ENCODE data around the gene ACIN1. TPM values are rescaled to one million over a fixed set of nuclear protein-coding genes. Genes with fewer than 3 reads are reported as not detected.

The ACIN1 gene
- total RNA-seq, 1 experiment from 2014 or later = 179 TPM

DNA sequence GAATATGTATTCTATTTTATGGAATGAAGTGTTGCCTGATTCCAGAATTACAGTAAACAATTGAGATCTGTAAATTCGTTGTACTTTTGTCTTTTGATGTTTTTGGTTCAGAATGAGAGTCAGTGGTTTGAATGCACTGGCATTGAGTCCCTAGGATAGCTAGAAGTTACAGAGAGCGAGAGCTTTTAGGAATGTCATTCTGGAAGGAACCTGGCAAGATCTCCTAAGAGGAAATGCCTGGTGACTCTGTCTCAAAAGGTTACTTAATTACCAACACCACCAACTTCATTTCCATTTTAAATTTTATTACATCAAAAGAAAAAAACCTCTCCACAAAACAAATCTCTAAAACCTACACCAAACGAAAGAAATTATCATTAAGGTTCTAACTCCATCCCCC lies 30.1 kb upstream of the ACIN1 start (continued):
- TF ChIP-seq, protein P1, sequence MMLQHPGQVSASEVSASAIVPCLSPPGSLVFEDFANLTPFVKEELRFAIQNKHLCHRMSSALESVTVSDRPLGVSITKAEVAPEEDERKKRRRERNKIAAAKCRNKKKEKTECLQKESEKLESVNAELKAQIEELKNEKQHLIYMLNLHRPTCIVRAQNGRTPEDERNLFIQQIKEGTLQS (IDR thresholded peaks at IDR 0.05) = no peak
- TF ChIP-seq ZFX (IDR thresholded peaks at IDR 0.05) (no peak), EGR1 (IDR thresholded peaks at IDR 0.05; ENCODE audit: low read depth) (no peak), EZH2phosphoT487 (IDR thresholded peaks at IDR 0.05; ENCODE audit: borderline replicate concordance) (no peak)
- TF ChIP-seq, protein P2, sequence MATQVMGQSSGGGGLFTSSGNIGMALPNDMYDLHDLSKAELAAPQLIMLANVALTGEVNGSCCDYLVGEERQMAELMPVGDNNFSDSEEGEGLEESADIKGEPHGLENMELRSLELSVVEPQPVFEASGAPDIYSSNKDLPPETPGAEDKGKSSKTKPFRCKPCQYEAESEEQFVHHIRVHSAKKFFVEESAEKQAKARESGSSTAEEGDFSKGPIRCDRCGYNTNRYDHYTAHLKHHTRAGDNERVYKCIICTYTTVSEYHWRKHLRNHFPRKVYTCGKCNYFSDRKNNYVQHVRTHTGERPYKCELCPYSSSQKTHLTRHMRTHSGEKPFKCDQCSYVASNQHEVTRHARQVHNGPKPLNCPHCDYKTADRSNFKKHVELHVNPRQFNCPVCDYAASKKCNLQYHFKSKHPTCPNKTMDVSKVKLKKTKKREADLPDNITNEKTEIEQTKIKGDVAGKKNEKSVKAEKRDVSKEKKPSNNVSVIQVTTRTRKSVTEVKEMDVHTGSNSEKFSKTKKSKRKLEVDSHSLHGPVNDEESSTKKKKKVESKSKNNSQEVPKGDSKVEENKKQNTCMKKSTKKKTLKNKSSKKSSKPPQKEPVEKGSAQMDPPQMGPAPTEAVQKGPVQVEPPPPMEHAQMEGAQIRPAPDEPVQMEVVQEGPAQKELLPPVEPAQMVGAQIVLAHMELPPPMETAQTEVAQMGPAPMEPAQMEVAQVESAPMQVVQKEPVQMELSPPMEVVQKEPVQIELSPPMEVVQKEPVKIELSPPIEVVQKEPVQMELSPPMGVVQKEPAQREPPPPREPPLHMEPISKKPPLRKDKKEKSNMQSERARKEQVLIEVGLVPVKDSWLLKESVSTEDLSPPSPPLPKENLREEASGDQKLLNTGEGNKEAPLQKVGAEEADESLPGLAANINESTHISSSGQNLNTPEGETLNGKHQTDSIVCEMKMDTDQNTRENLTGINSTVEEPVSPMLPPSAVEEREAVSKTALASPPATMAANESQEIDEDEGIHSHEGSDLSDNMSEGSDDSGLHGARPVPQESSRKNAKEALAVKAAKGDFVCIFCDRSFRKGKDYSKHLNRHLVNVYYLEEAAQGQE (IDR thresholded peaks at IDR 0.05; ENCODE audit: low read depth) = no peak

DNA sequence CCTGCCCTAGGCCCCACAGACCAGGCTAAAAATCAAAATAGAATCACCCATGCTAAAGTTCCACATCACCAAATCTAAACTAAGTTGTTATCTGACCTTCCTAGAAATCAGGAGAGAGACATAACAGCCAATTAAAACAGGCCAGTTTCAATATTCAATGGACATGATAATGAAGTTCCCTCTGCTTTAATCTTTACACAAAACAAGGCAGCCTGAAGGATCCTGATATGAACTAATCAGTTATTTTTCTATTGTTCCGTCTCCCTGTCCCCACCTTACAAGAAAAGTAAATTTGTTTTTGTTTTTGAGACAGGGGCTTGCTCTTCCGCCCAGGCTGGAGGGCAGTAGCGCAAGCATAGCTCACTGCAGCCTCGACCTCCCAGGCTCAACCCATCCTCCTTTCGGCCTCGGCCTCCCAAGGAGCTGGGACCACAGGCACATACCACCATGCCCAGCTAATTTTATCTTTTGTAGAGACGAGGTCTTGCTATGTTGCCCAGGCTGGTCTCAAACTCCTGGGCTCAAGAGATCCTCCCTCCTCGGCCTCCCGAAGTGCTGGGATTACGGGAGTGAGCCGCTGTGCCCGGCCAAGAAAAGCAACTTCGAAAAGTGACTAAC lies 29.5 kb upstream of the ACIN1 start:
- POLR2A ChIA-PET = no interaction called here
- no TSS peak for BruUV-seq (replicated peaks)
- CTCF ChIA-PET = interaction anchor here (1.4 to 2.1 kb wide), 3 partner anchors 61 to 66 kb away, joined by 3 to 5 read pairs (median 4); no protein-coding TSS in a partner anchor

More for the DNA sequence above, 29.5 kb upstream of the ACIN1 start:
- Histone ChIP-seq H3K27me3 (ENCODE audit: insufficient read depth, low read length) (no peaks in the 10 kb centered on the region), H3K4me1 (ENCODE audit: control insufficient read depth in 1 of 2, insufficient read depth in 2 of 2, low read length in 2 of 2) (no peaks in the 10 kb centered on the region), H3K9me2 (ENCODE audit: insufficient read depth) (no peaks in the 10 kb centered on the region), H3K9me3 (ENCODE audit: control insufficient read depth in 1 of 2, insufficient read depth in 1 of 2, low read depth in 1 of 2, low read length in 2 of 2) (no peaks in the 10 kb centered on the region), H3K9ac (ENCODE audit: low read length) (no peak overlapping the region), H3K4me2 (ENCODE audit: low read length) (no peak overlapping the region), H3K79me2 (ENCODE audit: insufficient read depth, low read length) (no peaks in the 10 kb centered on the region), H2AFZ (ENCODE audit: low read depth, low read length, poor library complexity, severe bottlenecking) (no peak overlapping the region), H3K27ac (ENCODE audit: low read depth, low read length) (no peak overlapping the region), H3K4me3 (replicated peaks in 1 of 2; ENCODE audit: low read depth in 1 of 2, low read length in 2 of 2) (no peak overlapping the region), H3K36me3 (ENCODE audit: control insufficient read depth in 1 of 2, insufficient read depth in 2 of 2, low read length in 2 of 2) (no peaks in the 10 kb centered on the region), H4K20me1 (ENCODE audit: insufficient read depth) (no peaks in the 10 kb centered on the region)
- TF ChIP-seq ZNF274 (IDR thresholded peaks at IDR 0.05; ENCODE audit: low read depth, low read length) = no peak
- no peak for TF ChIP-seq YY1 (IDR thresholded peaks at IDR 0.05; ENCODE audit: extremely low read depth, insufficient replicate concordance, low read depth, low read length)
- TF ChIP-seq, protein P2 (IDR thresholded peaks at IDR 0.05; ENCODE audit: low read depth) = no peak
- TF ChIP-seq EZH2phosphoT487 (IDR thresholded peaks at IDR 0.05; ENCODE audit: borderline replicate concordance) = no peak
- TF ChIP-seq ZFX (IDR thresholded peaks at IDR 0.05) = no peak
- TF ChIP-seq CEBPB (IDR thresholded peaks at IDR 0.05; ENCODE audit: low read depth) = no peak
- no peak for TF ChIP-seq ELF1 (IDR thresholded peaks at IDR 0.05; ENCODE audit: borderline replicate concordance, low read depth)
- TF ChIP-seq POLR2AphosphoS5 (IDR thresholded peaks at IDR 0.05; ENCODE audit: low read depth, low read length) = no peak
- TF ChIP-seq FOSL1 (IDR thresholded peaks at IDR 0.05; ENCODE audit: low read depth) = no peak
- TF ChIP-seq SP1 (IDR thresholded peaks at IDR 0.05; ENCODE audit: low read depth) = no peak
- TF ChIP-seq SRF (IDR thresholded peaks at IDR 0.05; ENCODE audit: low read depth) = no peak
- no peak for TF ChIP-seq TCF7L2 (IDR thresholded peaks at IDR 0.05; ENCODE audit: borderline replicate concordance, extremely low read depth, insufficient read depth, insufficient read length)
- no peak for TF ChIP-seq EGR1 (IDR thresholded peaks at IDR 0.05; ENCODE audit: low read depth)
- no peak for ATAC-seq
- intact Hi-C loops (cut with micrococcal nuclease) = loop anchor here (5.0 kb wide), 1 partner anchor 258 kb away; no protein-coding TSS in a partner anchor
- RAD21 ChIA-PET (ENCODE audit: low non-redundant PET in 1 of 2, low total read pairs in 2 of 2, uncharacterized antibody in 2 of 2, unreplicated experiment in 2 of 2) = no interaction called here
- no peak for DNase-seq (ENCODE audit: low read depth, low spot score)

Data from HCT116 (cell line).